ENCODE measurements around the gene NEUROD4. TPM values are rescaled to one million over a fixed set of nuclear protein-coding genes. Genes with fewer than 3 reads are reported as not detected.

NEUROD4 gene
- total RNA-seq, 6 donors from 2014 or later = not detected

DNA sequence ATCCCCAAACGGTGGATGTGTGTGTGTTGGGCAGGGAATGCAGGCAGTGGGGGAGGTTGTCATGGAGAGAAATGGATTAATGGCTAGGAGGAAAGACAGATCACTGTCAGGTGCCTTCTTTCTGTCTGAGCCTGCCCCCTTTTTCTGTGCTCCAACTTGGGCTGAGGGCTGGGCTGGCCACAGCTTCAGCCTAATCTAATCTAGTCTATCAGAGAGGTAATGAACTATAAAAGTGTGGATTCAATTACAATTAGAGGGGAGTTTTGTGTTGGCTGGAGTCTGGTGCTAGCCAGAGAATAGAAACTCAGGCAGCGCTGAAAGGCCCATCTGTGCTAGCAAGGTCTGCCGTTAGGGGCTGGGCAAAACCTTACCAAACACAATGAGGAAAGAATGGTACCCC is 41.2 kb downstream of the NEUROD4 start:
- H3K4me3 ChIP-seq = no peak overlapping the region
- no peak overlapping the region for H3K27ac ChIP-seq
- TF ChIP-seq EP300 (IDR thresholded peaks at IDR 0.05) (no peak), POLR2A (IDR thresholded peaks at IDR 0.05) (no peak), POLR2AphosphoS5 (IDR thresholded peaks at IDR 0.05) (no peak)
- TF ChIP-seq, protein P1, sequence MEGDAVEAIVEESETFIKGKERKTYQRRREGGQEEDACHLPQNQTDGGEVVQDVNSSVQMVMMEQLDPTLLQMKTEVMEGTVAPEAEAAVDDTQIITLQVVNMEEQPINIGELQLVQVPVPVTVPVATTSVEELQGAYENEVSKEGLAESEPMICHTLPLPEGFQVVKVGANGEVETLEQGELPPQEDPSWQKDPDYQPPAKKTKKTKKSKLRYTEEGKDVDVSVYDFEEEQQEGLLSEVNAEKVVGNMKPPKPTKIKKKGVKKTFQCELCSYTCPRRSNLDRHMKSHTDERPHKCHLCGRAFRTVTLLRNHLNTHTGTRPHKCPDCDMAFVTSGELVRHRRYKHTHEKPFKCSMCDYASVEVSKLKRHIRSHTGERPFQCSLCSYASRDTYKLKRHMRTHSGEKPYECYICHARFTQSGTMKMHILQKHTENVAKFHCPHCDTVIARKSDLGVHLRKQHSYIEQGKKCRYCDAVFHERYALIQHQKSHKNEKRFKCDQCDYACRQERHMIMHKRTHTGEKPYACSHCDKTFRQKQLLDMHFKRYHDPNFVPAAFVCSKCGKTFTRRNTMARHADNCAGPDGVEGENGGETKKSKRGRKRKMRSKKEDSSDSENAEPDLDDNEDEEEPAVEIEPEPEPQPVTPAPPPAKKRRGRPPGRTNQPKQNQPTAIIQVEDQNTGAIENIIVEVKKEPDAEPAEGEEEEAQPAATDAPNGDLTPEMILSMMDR (IDR thresholded peaks at IDR 0.05) = no peak
- H3K36me3 ChIP-seq = no peaks in the 10 kb centered on the region
- H3K4me1 ChIP-seq = no peaks in the 10 kb centered on the region
- H3K9me3 ChIP-seq = no peaks in the 10 kb centered on the region
- DNase-seq = no peak
- WGBS, 2 donors = 73 to 74% methylated on average over 3 of the region's 3 CpGs
- H3K27me3 ChIP-seq = no peaks in the 10 kb centered on the region
- ATAC-seq (ENCODE audit: low FRiP score in 2 of 2) = no peak

DNA sequence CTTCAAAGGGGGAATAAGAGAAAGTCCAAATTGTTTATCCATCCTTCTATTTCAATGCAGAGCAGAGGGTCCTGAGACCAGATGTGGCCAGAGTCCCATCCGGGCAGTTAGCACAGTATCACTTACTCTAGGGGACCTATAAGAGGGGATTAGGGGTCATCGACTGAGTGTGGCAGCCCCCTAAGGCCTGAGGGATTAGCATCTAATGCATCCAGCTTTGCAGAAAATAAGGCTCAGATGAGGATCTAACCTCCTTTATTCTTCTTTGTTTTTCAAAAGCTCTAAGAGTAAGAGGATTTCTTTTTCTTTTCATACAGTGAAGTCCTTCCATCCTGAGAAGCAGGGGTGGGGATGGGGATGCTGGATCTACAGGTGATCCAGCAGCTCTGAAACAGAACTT is 43.5 kb downstream of the NEUROD4 start:
- H3K36me3 ChIP-seq = no peaks in the 10 kb centered on the region
- no peaks in the 10 kb centered on the region for H3K4me1 ChIP-seq
- no peak overlapping the region for H3K4me3 ChIP-seq
- H3K27ac ChIP-seq = no peak overlapping the region
- WGBS, 2 donors = 66 to 71% methylated on average over 2 of the region's 2 CpGs
- H3K9me3 ChIP-seq = no peaks in the 10 kb centered on the region
- TF ChIP-seq POLR2AphosphoS5 (IDR thresholded peaks at IDR 0.05) (no peak), POLR2A (IDR thresholded peaks at IDR 0.05) (no peak), EP300 (IDR thresholded peaks at IDR 0.05) (no peak)
- TF ChIP-seq, protein P1 (IDR thresholded peaks at IDR 0.05) = no peak
- DNase-seq = no peak
- H3K27me3 ChIP-seq = no peaks in the 10 kb centered on the region
- no peak for ATAC-seq (ENCODE audit: low FRiP score in 2 of 2)

DNA sequence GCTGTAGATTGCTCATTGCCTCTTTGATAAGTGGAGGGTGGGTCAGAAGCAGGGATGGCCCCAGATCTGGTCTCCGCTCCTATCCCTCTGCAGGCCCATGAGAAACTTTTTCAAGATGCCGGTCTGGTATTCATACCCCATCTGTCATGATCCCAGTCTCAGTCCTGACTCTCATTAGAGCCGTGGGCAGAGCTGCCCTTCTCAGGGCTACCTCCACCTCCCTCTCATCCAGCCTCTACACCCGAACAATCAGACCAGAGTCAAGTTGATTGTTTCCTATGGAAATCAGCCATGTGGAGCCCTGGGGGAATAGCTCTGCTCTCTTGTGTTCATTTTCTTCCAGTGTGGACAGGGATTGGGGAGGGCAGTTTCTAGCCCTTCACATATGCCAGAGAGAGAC is 45.8 kb downstream of the NEUROD4 start:
- H3K27me3 ChIP-seq = no peaks in the 10 kb centered on the region
- H3K4me1 ChIP-seq = no peaks in the 10 kb centered on the region
- H3K9me3 ChIP-seq = no peaks in the 10 kb centered on the region
- WGBS, 2 donors = 76 to 77% methylated on average over 4 of the region's 4 CpGs
- H3K36me3 ChIP-seq = no peaks in the 10 kb centered on the region
- ATAC-seq (ENCODE audit: low FRiP score in 2 of 2) = no peak
- no peak for DNase-seq
- TF ChIP-seq EP300 (IDR thresholded peaks at IDR 0.05) = no peak
- TF ChIP-seq, protein P1 (IDR thresholded peaks at IDR 0.05) = no peak
- no peak for TF ChIP-seq POLR2A (IDR thresholded peaks at IDR 0.05)
- TF ChIP-seq POLR2AphosphoS5 (IDR thresholded peaks at IDR 0.05) = no peak
- no peak overlapping the region for H3K27ac ChIP-seq
- H3K4me3 ChIP-seq = no peak overlapping the region

DNA sequence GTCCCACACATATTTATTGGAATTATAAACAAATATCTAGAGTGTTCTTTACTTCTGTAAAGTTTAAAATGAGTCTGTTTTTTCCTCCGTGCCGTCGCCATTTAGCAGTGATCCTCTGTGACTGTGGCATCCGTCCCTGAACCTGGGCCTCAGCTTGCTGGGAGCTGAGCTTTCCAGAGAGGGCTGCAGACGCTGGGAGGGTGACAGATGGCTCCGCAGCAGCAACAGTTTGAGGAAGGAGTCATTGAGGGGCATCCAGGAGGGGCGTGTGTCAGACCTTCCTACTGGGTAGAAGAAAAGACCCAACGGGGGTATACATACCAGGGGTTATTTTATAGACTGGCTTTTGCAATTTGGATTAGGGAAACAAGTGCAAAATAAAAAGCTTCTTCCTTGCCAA is 47.9 kb downstream of the NEUROD4 start:
- Histone ChIP-seq H3K4me3 (no peak overlapping the region), H3K4me1 (no peaks in the 10 kb centered on the region), H3K9me3 (no peaks in the 10 kb centered on the region), H3K27ac (no peak overlapping the region), H3K36me3 (no peaks in the 10 kb centered on the region), H3K27me3 (no peaks in the 10 kb centered on the region)
- ATAC-seq (ENCODE audit: low FRiP score in 2 of 2) (no peak), DNase-seq (no peak)
- TF ChIP-seq POLR2AphosphoS5 (IDR thresholded peaks at IDR 0.05) (no peak), POLR2A (IDR thresholded peaks at IDR 0.05) (no peak), EP300 (IDR thresholded peaks at IDR 0.05) (no peak)
- TF ChIP-seq, protein P1 (IDR thresholded peaks at IDR 0.05) = no peak
- 74 to 77% methylated on average over 8 of the region's 8 CpGs for WGBS, 2 donors

DNA sequence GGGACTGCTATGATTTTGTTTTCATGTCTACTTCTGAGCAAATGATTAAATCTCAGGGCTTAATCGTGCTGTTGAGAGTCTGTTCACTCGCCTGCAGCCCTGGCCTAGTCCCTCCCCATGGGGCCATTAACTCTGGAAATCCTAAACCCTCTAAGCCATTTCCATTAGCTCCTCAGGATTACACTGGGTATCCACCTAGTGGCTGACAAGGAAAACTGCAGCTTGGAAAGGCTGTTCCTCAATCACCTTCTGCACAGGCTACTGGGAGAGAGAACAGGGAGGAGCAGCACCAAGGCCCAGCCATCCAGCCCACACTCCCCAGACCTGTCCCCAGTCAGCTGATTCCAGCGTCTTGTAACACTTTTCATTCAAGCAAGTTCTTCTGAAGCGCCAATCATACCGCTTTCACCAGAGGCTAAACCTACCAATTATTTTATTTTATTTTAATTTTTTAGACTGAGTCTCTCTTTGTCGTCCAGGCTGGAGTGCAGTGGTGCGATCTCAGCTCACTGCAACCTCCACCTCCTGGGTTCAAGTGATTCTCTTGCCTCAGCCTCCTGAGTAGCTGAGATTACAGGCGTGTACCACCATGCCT is 48.7 kb downstream of the NEUROD4 start:
- Histone ChIP-seq H3K36me3 (no peaks in the 10 kb centered on the region), H3K27me3 (no peaks in the 10 kb centered on the region), H3K4me3 (no peak overlapping the region), H3K9me3 (no peaks in the 10 kb centered on the region), H3K4me1 (no peaks in the 10 kb centered on the region), H3K27ac (no peak overlapping the region)
- ATAC-seq (ENCODE audit: low FRiP score in 2 of 2) = peak; percentile 67 to 86
- WGBS, 2 donors = 57 to 64% methylated on average over 8 of the region's 8 CpGs
- no peak for DNase-seq
- TF ChIP-seq POLR2AphosphoS5 (IDR thresholded peaks at IDR 0.05) = no peak
- TF ChIP-seq, protein P1 (IDR thresholded peaks at IDR 0.05) = peak; percentile 61 to 79 (median 69)

Data from upper lobe of left lung (tissue), 6 donors.